Trophoblast cell (in vitro differentiated cells and primary cell): ENCODE measurements around the gene MT1H.

ENCODE experiments used
- DNase-seq, 2 donors: peaks; one replicate each; pipeline ENCODE4 v3.0.0-alpha.2; 2016
- H2AFZ ChIP-seq: 2 replicates; pipeline ENCODE4 v1.6.1; 2013; ENCODE audit warnings: low read length, moderate library complexity, mild to moderate bottlenecking; ENCODE audit not compliant: insufficient read depth, poor library complexity
- H2AK5ac ChIP-seq: 2 replicates; pipeline ENCODE4 v1.6.1; 2013; ENCODE audit warnings: mild to moderate bottlenecking, low read length
- H2BK120ac ChIP-seq: 2 replicates; pipeline ENCODE4 v1.6.1; 2013; ENCODE audit warnings: low read length, mild to moderate bottlenecking, moderate library complexity; ENCODE audit not compliant: insufficient read depth, poor library complexity
- H2BK12ac ChIP-seq: 2 replicates; pipeline ENCODE4 v1.6.1; 2013; ENCODE audit warnings: mild to moderate bottlenecking, low read length, moderate library complexity
- H2BK5ac ChIP-seq: 2 replicates; pipeline ENCODE4 v1.6.1; 2013; ENCODE audit warnings: low read length, low read depth, moderate library complexity, mild to moderate bottlenecking; ENCODE audit not compliant: poor library complexity
- H3K14ac ChIP-seq: 2 replicates; pipeline ENCODE4 v1.6.1; 2013; ENCODE audit warnings: mild to moderate bottlenecking, low read length
- H3K18ac ChIP-seq: 2 replicates; pipeline ENCODE4 v1.6.1; 2013; ENCODE audit warnings: mild to moderate bottlenecking, low read length
- H3K23ac ChIP-seq: 2 replicates; pipeline ENCODE4 v1.6.1; 2013; ENCODE audit warnings: low read length
- H3K27ac ChIP-seq: 2 replicates; pipeline ENCODE4 v1.5.1; 2013; ENCODE audit warnings: low read depth, mild to moderate bottlenecking, inconsistent platforms, low read length, moderate library complexity
- H3K27me3 ChIP-seq: 2 replicates; pipeline ENCODE4 v1.6.1; 2013; ENCODE audit warnings: inconsistent platforms, mild to moderate bottlenecking, low read length, moderate library complexity; ENCODE audit not compliant: insufficient read depth
- H3K36me3 ChIP-seq, 2 experiments: 1 replicate in 1 of 2; 2 replicates in 1 of 2; pipeline ENCODE4 v1.6.1; 2013; ENCODE audit warnings: low read length in 2 of 2, mild to moderate bottlenecking in 2 of 2, moderate library complexity in 1 of 2; ENCODE audit not compliant: insufficient read depth in 2 of 2, control insufficient read depth in 1 of 2
- H3K4ac ChIP-seq: 2 replicates; pipeline ENCODE4 v1.6.1; 2013; ENCODE audit warnings: low read depth, mild to moderate bottlenecking, low read length, moderate library complexity
- H3K4me1 ChIP-seq, 2 experiments: 1 replicate in 1 of 2; 2 replicates in 1 of 2; pipeline ENCODE4 v1.6.1; 2013; ENCODE audit warnings: low read length in 2 of 2, mild to moderate bottlenecking in 2 of 2, moderate library complexity in 1 of 2; ENCODE audit not compliant: insufficient read depth in 2 of 2, control insufficient read depth in 1 of 2
- H3K4me2 ChIP-seq: 2 replicates; pipeline ENCODE4 v1.6.1; 2013; ENCODE audit warnings: inconsistent platforms, mild to moderate bottlenecking, low read length, moderate library complexity
- H3K4me3 ChIP-seq: 2 replicates; pipeline ENCODE4 v1.5.1; 2013; ENCODE audit warnings: mild to moderate bottlenecking, low read depth, low read length, inconsistent platforms
- H3K79me1 ChIP-seq: one replicate; pipeline ENCODE4 v1.6.1; 2013; ENCODE audit warnings: low read length
- H3K79me2 ChIP-seq: 2 replicates; pipeline ENCODE4 v1.6.1; 2013; ENCODE audit warnings: low read length, mild to moderate bottlenecking; ENCODE audit not compliant: control insufficient read depth, insufficient read depth, poor library complexity
- H3K9ac ChIP-seq: 2 replicates; pipeline ENCODE4 v1.6.1; 2013; ENCODE audit warnings: mild to moderate bottlenecking, low read length
- H3K9me3 ChIP-seq: 2 replicates; pipeline ENCODE4 v1.6.1; 2013; ENCODE audit warnings: low read depth, mild to moderate bottlenecking, control low read depth, inconsistent platforms, low read length; ENCODE audit not compliant: insufficient read depth
- H4K12ac ChIP-seq: 2 replicates; pipeline ENCODE4 v1.6.1; 2013; ENCODE audit warnings: low read depth, mild to moderate bottlenecking, low read length, moderate library complexity
- H4K8ac ChIP-seq: 2 replicates; pipeline ENCODE4 v1.6.1; 2013; ENCODE audit warnings: low read depth, mild to moderate bottlenecking, low read length, moderate library complexity
- H4K91ac ChIP-seq: one replicate; pipeline ENCODE4 v1.6.1; 2013; ENCODE audit warnings: low read depth, mild to moderate bottlenecking, low read length, moderate library complexity
- WGBS: extraction: QIAGEN DNeasy Blood & Tissue Kit; methylation state at CpG from one replicate; pipeline ENCODE4 v1.1.7; 2013; ENCODE audit warnings: missing lambda C conversion rate; ENCODE audit not compliant: insufficient read length, insufficient coverage; ENCODE audit errors: extremely low coverage; 5-methylcytosine and 5-hydroxymethylcytosine counted together

The MT1H gene

GRCh38 chr16:56649271-56649670, 20.3 kb upstream of the MT1H start:
- H3K4me3 ChIP-seq = no peak overlapping the region
- no peaks in the 10 kb centered on the region for H3K36me3 ChIP-seq
- no peak overlapping the region for H3K27ac ChIP-seq
- H3K4me2 ChIP-seq = no peak overlapping the region
- H2BK5ac ChIP-seq = no peak overlapping the region
- no CpG with 5 or more reads among the region's 2 CpGs for WGBS
- no peak overlapping the region for H3K23ac ChIP-seq
- H3K14ac ChIP-seq = no peak overlapping the region
- H3K9ac ChIP-seq = no peak overlapping the region
- H3K27me3 ChIP-seq = peaks cover 31% of the 10 kb centered on the region
- no peak overlapping the region for H4K8ac ChIP-seq
- H3K79me2 ChIP-seq = no peaks in the 10 kb centered on the region
- H4K91ac ChIP-seq = no peak overlapping the region
- H2BK120ac ChIP-seq = no peak overlapping the region
- no peak overlapping the region for H3K18ac ChIP-seq
- H2AFZ ChIP-seq = no peak overlapping the region
- no peaks in the 10 kb centered on the region for H3K79me1 ChIP-seq
- no peaks in the 10 kb centered on the region for H3K4me1 ChIP-seq
- no peak overlapping the region for H2AK5ac ChIP-seq
- DNase-seq = no peak
- no peak overlapping the region for H4K12ac ChIP-seq
- no peaks in the 10 kb centered on the region for H3K9me3 ChIP-seq
- no peak overlapping the region for H2BK12ac ChIP-seq
- H3K4ac ChIP-seq = no peak overlapping the region

DNA sequence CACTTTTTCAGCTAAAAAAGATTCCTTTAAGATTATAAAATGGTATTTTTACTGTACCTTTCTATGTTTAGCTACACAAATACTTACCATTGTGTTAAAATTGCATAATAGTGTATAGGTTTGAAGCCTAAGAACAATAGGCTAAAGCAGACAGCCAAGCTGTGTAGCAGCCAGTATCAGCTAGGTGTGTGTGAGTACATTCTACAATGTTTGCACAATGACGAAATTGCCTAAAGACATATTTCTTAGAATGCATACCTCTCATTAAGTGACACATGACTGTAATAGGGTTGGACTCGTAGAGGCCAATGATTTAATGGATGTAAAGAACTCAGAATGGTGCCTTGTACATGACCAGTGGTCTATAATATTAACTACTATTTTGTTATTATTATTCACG, 19.8 kb upstream of the MT1H start:
- no peak overlapping the region for H4K8ac ChIP-seq
- peaks cover 28% of the 10 kb centered on the region for H3K27me3 ChIP-seq
- no peak overlapping the region for H3K14ac ChIP-seq
- WGBS = no CpG with 5 or more reads among the region's 3 CpGs
- H4K91ac ChIP-seq = no peak overlapping the region
- H2BK120ac ChIP-seq = no peak overlapping the region
- no peak overlapping the region for H3K4ac ChIP-seq
- H3K79me1 ChIP-seq = no peaks in the 10 kb centered on the region
- H4K12ac ChIP-seq = no peak overlapping the region
- no peak overlapping the region for H3K4me3 ChIP-seq
- H3K4me1 ChIP-seq = no peaks in the 10 kb centered on the region
- no peaks in the 10 kb centered on the region for H3K9me3 ChIP-seq
- no peaks in the 10 kb centered on the region for H3K79me2 ChIP-seq
- peak; percentile 69 to 97 for DNase-seq
- H2AK5ac ChIP-seq = no peak overlapping the region
- H3K9ac ChIP-seq = no peak overlapping the region
- no peaks in the 10 kb centered on the region for H3K36me3 ChIP-seq
- H2AFZ ChIP-seq = no peak overlapping the region
- no peak overlapping the region for H3K23ac ChIP-seq
- H2BK5ac ChIP-seq = no peak overlapping the region
- no peak overlapping the region for H3K18ac ChIP-seq
- no peak overlapping the region for H2BK12ac ChIP-seq
- no peak overlapping the region for H3K27ac ChIP-seq
- H3K4me2 ChIP-seq = no peak overlapping the region

GRCh38 chr16:56651586-56651985, 18.0 kb upstream of the MT1H start, which contains the start of gene MT1B:
Gene MT1B, plus strand, starts transcription at chr16:56651886. Its CDS starts 68 bp downstream, at chr16:56651954.
- H3K4me1 ChIP-seq = no peaks in the 10 kb centered on the region
- no peak within 1 kb of the TSS for H2BK5ac ChIP-seq
- H2BK12ac ChIP-seq = no peak within 1 kb of the TSS
- H3K4me2 ChIP-seq = no peak within 1 kb of the TSS
- no peak within 1 kb of the TSS for H3K9ac ChIP-seq
- no peaks in the 10 kb centered on the region for H3K79me2 ChIP-seq
- no peak within 1 kb of the TSS for H3K18ac ChIP-seq
- WGBS = no CpG with 5 or more reads among the region's 7 CpGs
- H3K9me3 ChIP-seq = no peaks in the 10 kb centered on the region
- H3K23ac ChIP-seq = no peak within 1 kb of the TSS
- no peak within 1 kb of the TSS for H3K4ac ChIP-seq
- H2BK120ac ChIP-seq = no peak within 1 kb of the TSS
- H3K79me1 ChIP-seq = no peaks in the 10 kb centered on the region
- no peaks in the 10 kb centered on the region for H3K36me3 ChIP-seq
- DNase-seq = no peak
- no peak within 1 kb of the TSS for H2AK5ac ChIP-seq
- no peak within 1 kb of the TSS for H3K14ac ChIP-seq
- no peak within 1 kb of the TSS for H4K91ac ChIP-seq
- no peak within 1 kb of the TSS for H3K27ac ChIP-seq
- H3K4me3 ChIP-seq = no peak within 1 kb of the TSS
- no peak within 1 kb of the TSS for H4K12ac ChIP-seq
- H2AFZ ChIP-seq = no peak within 1 kb of the TSS
- peaks cover 25% of the 10 kb centered on the region for H3K27me3 ChIP-seq
- no peak within 1 kb of the TSS for H4K8ac ChIP-seq

DNA sequence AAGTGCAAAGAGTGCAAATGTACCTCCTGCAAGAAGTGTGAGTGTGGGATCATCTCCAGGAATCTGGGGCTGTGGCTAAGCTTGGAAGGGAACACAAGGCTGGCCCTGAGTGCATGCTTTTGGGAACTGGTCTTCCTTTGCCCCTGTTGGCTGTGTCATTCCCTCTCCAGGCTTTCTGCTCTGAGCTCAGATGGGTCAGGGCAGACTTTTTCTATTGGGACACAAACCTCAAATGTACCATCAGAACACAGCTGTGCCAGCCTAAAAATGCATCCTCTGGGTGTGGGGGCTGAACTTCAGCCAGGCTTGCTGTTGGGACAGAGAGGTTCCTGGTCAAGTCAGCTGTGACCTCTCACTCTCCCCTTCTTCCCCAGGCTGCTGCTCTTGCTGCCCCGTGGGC, 17.0 kb upstream of the MT1H start:
- no peak for DNase-seq
- Histone ChIP-seq H2AK5ac (no peak overlapping the region), H3K4me2 (no peak overlapping the region), H3K23ac (no peak overlapping the region), H3K79me1 (peaks cover under 1% of the 10 kb centered on the region), H3K4me1 (peaks cover 3% of the 10 kb centered on the region in 2 experiments), H4K8ac (no peak overlapping the region), H3K4me3 (no peak overlapping the region), H3K27ac (no peak overlapping the region), H2AFZ (no peak overlapping the region), H4K12ac (no peak overlapping the region), H4K91ac (no peak overlapping the region), H2BK12ac (no peak overlapping the region), H3K36me3 (no peaks in the 10 kb centered on the region), H3K4ac (no peak overlapping the region), H3K18ac (no peak overlapping the region), H2BK120ac (no peak overlapping the region), H3K79me2 (no peaks in the 10 kb centered on the region), H2BK5ac (no peak overlapping the region), H3K9me3 (peaks cover 2% of the 10 kb centered on the region), H3K27me3 (peaks cover 18% of the 10 kb centered on the region), H3K9ac (no peak overlapping the region), H3K14ac (no peak overlapping the region)
- WGBS = no CpG with 5 or more reads among the region's 1 CpG
